Cerebellar cortex (tissue), 1 donor: Measurements from ENCODE around the gene TM2D1.
A peak's percentile ranks its signal among the peaks of the same experiment; 100 is the strongest.

ENCODE experiments used
- DNase-seq: peaks from one replicate; pipeline ENCODE4 v3.0.0-alpha.2; 2015; ENCODE audit warnings: low spot score

Gene TM2D1

DNA sequence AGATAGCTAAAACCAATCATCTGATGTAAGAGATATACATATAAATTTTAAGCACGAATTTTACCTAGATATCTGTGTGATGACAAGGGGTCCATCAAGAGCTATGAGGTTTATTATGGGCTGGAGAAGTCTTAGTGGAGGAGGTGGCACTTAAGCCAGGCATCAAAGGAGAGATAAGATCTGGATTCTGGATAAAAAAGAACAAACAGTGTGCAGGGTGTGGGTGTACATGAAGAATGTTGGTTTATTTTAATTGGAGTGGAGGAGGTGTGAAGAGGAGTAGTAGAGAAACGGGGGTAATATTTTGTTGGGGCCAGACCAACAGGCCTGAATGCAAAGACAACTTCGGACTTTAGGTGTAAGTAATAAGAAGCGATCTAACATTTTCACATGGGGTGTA, 80.6 kb downstream of the TM2D1 start:
- DNase-seq, result no peak

DNA sequence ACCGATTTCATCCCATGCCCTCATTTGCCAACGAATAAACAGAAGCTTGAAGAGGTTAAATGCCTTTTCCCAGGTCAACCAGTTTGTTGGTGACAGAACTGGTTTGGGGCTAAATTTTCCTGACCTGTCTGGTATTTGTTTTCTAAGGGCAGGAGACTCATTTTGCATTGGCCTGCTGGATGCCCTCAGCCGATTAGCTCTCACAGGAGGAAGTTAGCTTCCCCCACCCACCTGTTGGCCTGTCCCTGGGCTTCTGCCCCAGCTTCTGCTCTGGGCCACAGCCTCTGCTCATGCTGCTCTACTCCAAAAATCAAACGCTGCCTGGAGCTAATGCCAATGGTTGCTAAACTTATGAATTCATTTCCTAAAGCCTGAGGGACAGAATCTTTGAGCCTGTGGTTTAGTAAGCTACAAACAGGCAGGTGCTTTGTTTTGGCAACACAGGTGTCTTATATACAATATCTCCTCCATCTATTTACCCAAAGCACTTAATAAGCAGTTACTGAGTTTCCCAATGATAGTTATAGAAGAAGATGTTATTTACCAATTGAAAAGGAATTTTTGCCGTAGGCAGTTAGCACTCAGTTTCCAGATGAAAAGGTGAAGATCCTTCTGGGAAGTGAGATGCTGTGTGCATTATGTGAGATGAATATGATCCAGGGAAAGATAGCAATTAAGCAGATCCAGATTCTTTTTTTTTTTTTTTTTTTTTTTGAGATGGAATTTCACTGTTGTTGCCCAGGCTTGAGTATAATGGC, 82.3 kb downstream of the TM2D1 start:
- no peak for DNase-seq

DNA sequence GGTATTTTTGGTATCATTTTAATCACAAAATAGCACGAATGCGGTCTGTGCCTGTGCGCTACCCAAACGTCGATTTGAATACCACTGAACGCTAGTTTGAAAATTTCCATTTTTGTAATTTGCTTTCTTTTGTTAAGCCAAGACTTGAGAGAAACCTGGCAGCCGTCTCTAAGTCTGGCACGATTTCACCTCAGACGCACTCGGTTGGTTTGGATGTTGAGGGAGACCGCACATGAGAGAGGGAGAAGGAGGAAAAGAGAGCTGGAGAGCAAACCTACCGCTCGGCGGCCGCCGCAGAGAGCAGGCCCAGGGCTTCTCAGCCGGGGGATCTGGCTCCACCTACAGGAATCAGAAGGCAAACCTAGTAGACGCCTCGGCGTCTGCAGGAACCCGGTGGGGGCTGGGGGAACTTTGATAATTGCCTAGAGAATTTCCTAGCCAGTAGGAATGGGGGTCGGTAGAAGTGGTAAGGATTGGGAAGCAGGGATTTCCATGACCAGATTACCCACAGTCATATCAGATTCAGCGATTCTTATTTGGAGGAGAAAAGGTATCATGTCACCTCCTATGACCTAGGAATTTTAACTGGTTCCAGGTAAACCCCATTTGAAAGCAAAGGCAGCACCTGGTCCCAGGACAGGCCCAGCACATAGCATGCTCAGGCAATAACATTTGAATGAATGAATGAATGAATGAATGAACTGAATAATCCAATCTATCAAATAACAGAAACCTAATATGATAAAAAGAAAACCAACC, 83.2 kb downstream of the TM2D1 start:
- peak; percentile 43 for DNase-seq

DNA sequence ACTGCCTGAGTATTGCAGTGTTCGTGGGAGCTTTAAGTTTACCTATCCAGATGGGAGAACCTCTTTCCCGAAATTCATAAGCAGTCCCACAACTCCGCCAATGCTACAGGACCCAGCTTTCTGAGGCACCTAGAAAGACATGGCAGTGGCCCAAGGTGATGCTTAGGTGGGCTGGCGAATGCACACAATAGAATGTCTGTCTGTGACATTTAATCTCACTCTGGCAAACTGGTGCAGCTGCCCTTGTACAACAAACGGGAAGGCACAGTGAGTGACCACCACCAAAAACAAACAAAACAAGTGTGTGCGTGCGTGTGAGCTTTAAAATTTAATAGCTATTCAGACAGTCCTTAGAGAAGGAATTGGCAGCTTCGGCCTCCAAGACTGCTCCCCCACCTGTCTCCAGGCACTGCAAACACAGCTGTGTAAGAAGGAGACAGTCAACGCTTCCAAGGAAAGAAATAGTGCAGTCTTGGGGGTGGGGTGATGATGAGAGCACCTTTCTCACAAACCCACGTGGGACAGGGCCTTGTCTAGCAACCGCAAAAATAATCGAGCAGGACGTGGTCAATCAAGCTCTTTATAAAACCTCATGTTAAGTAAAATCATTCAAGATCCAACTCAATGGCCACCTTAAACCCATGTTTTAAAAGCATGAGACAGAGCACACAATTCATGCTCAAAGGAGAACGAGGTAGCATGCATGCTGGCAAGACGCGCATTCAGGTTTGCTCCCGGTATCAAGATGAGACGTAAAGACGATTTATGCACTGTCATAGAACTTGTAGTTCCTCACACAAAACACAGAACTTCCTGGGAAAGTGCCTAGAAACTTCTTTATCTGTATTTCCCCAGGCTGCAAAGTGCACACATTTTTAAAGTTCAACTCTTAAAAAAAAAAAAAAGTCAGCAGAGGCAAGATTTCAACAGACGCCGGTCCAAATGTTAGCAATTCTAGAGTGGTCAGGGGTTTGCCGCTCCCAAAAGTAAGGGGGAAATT, 84.1 kb downstream of the TM2D1 start:
- DNase-seq, result no peak

DNA sequence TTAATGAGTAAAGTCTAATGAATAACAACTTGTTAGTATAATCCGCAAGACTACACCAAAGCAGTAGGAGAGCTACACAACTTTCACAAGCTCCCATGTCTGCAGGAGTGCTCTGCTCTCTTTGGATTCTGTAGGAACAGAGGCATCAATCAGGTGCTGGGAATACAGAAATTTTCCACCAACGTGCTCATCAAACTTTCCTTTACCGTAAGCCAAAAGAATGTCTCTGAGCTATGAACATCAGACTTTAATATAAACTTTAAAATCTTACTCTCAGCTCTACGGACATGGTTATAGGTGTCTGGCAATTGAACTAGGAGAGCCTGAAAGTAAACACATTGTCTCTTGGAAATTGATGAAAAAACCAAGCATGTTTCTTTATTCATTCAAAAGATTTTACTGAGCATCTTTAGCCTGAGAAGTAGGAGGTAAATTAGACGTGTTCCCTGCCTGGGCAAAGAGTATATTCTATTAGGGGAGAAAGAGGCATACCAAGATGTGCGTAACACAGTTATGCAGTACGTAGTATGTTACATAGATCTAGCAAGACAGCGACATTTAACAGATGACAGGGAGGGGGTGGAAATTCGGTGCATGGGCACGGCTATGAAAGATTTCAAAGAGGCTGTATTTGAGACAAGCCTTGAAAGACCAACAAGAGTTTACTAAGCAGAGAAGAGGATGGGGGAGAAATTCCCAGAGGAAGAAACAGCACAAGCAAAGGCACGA, 85.2 kb downstream of the TM2D1 start:
- no peak for DNase-seq

DNA sequence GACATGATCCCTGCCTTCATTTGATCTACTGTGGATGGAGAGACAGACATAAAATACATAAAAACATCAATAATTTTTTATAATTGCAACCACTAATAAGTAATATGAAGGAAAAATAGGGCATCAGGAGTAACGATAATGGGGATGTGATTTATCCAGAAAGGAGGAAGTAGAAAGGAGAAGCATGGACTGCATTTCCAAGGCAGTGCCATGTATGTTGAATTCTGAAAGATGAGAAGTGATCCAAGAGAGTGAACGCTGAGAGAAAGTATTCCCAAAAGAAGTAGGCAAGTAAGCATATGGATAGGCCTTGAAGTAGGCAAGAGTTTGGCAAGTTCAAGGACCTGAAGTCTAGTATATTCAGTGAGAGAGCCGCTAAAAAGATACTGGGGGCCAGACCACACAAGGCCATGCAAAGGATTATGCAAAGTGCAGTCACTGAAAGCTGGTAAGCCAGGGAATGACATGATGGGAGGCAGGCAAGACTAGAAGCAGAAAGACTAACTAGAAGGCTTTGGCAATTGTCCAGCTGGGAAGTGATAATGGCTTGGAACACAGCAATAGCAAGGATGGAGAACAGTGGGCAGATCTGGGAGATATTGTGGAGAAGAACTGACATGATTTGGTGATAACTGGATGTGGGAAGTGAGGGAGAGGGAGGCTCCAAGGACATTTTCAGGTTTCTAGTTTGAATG, 85.9 kb downstream of the TM2D1 start:
- DNase-seq, result no peak

DNA sequence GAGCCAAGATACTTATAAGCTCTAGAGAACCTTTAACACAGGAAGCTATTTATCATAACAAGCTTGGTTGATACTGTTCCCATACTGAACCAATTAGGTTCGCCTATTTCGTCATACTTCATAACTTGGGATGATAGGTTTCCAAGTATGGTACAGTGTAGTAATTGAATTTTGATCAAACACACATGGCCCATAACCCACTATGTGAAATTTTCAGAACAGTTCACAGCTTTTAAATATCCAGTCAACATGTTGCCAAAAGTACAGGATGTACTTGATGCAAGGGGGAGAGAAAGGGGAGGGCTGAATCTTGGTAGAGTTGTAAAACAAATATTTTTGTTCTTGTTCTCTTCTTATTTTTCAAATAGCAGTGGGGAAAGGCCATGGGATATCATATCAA, 86.6 kb downstream of the TM2D1 start:
- no peak for DNase-seq

DNA sequence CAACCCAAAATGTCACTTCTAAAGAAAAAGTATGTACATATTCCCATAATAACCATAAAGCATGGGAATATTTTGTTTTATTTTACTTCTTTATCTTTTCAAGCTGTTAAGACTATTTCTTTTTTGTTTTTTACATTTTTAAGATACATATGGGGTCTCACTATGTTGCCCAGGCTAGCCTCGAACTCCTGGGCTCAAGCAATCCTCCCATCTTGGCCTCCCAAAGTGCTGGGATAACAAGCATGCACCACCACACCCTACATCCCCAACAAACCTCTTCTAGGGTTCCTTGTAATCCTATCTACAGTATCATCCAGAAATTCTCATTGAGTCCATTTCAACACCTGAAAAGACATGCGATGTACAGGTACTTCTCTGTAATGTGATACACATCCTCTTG, 87.5 kb downstream of the TM2D1 start:
- no peak for DNase-seq

DNA sequence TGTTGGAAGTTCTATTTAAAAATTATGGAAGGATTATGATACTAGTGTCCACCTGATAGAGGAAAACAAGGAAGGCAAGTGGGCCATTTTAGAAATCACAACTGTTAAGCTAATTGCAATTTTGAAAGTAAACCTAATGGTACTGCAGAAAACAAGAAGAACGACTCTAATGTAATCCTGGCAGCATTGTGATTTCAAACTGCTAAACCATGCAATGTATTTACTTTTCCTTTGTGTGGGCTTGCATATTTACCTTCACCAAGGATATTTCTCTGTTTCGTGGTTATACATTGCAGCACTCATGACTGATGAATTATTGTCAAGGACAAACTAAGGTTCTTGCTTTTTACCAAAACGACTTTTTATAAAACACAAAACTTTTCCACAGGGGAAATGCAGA, 88.1 kb downstream of the TM2D1 start:
- no peak for DNase-seq

DNA sequence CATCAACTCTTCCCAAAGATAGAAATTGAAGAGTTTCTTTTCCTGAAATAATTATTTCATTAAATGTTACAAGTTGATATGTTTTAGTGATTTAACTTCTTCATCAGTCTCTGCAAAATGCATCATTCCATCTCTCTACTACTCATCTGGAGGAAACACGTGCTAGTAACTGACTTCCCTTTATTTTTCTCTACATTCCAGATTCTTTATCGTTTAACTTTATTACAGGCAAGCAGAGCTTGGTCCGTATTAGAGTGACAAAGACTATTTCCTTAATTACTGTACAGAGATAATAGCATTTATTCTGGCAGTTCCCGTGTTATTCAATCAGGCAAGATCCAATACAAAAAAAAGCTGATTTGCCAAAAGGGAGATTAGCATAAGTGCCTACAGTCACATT, 88.6 kb downstream of the TM2D1 start:
- DNase-seq, result no peak

DNA sequence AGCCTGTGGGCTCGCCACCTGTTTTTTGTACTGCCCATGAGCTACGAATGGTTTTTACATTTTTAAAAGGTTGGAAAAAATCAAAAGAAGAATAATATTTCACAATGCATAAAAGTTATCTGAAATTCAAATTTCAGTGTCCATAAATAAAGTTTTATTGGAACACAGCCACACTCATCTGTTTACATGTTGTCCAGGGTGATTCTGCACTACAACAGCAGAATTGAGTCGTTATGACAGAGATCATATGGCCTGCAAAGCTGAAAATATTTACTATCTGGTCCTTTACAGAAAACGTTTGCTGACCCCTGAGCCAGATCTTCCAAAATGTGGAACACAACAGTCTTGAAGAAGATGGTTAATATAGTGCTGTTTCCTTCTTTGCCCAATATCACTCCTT, 89.4 kb downstream of the TM2D1 start:
- DNase-seq, result no peak

DNA sequence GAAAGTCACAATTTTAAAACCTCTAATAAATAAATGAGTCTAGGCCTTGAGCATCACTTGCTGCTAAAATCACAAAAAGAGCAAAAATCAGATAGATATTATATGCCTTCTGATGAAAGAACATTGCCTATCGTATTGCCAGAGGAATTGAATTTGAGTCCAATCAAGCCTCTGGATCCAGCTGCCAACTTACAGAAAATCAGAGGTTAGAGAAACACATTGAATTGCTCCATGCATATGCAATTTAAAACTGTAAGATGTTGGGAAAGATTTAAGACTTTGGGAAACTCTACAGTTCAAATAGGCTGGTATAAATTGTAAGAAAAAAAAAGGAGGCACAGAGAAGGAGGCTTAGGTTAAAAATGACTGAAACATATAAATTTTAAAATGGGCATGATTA, 93.5 kb downstream of the TM2D1 start:
- DNase-seq, result no peak
